ENCODE results near the gene SP6.

SP6 gene

GRCh38 chr17:47838636-47839035 lies 12.3 kb downstream of the SP6 start:
- TF ChIP-seq ZFX (IDR thresholded peaks at IDR 0.05; ENCODE audit: borderline replicate concordance) (no peak), CTCF (IDR thresholded peaks at IDR 0.05) (no peak)

GRCh38 chr17:47837401-47838039 lies 13.4 kb downstream of the SP6 start:
- H3K27ac ChIP-seq: no peak overlapping the region
- no peak for TF ChIP-seq ZFX (IDR thresholded peaks at IDR 0.05; ENCODE audit: borderline replicate concordance)

More at GRCh38 chr17:47838636-47839035, 12.3 kb downstream of the SP6 start:
- H3K27ac ChIP-seq: no peak overlapping the region

- no peak overlapping the region for H3K27ac ChIP-seq
- no peak for TF ChIP-seq CTCF (IDR thresholded peaks at IDR 0.05)
- no peak for TF ChIP-seq ZFX (IDR thresholded peaks at IDR 0.05; ENCODE audit: borderline replicate concordance)
Measured at GRCh38 chr17:47836601-47837000, 14.4 kb downstream of the SP6 start.

- H3K27ac ChIP-seq: no peak overlapping the region
- TF ChIP-seq ZFX (IDR thresholded peaks at IDR 0.05; ENCODE audit: borderline replicate concordance): no peak
- TF ChIP-seq CTCF (IDR thresholded peaks at IDR 0.05): no peak
Measured at GRCh38 chr17:47834756-47835155, 16.2 kb downstream of the SP6 start.

- TF ChIP-seq ZFX (IDR thresholded peaks at IDR 0.05; ENCODE audit: borderline replicate concordance) (no peak), CTCF (IDR thresholded peaks at IDR 0.05) (no peak)
- peak overlapping the region; percentile 73 for H3K27ac ChIP-seq
Measured at GRCh38 chr17:47831934-47832327, 19.0 kb downstream of the SP6 start.

- no peak for TF ChIP-seq ZFX (IDR thresholded peaks at IDR 0.05; ENCODE audit: borderline replicate concordance)
- TF ChIP-seq CTCF (IDR thresholded peaks at IDR 0.05): peak; percentile 68
- peak within 1 kb of the TSS; percentile 73 for H3K27ac ChIP-seq
Measured at GRCh38 chr17:47831003-47831933, 19.7 kb downstream of the SP6 start, which contains the start of the genes LRRC46 and MRPL10. Gene LRRC46, plus strand, starts transcription at chr17:47831670. Its CDS starts 320 bp downstream, at chr17:47831990. Gene MRPL10, minus strand, starts transcription at chr17:47831541. Its CDS starts 30 bp downstream, at chr17:47831511.

- TF ChIP-seq ZFX (IDR thresholded peaks at IDR 0.05; ENCODE audit: borderline replicate concordance) (no peak), CTCF (IDR thresholded peaks at IDR 0.05) (no peak)
- peak overlapping the region; percentile 73 for H3K27ac ChIP-seq
Measured at GRCh38 chr17:47830396-47831002, 20.5 kb downstream of the SP6 start.
